H1 (cell line): Measurements from ENCODE around the gene TAF4. TPM values are rescaled to one million over a fixed set of nuclear protein-coding genes. Genes with fewer than 3 reads are reported as not detected.

Experiments
- CTCF ChIA-PET: fragments of 300-600 bp; sonication (Branson Sonifier 250); formaldehyde crosslinking; loops from one replicate; lab custom pipeline; 2021; ENCODE audit not compliant: partially characterized antibody; lab: Charles Lee
- POLR2A ChIA-PET: fragments of 300-600 bp; sonication (Branson Sonifier 250); formaldehyde crosslinking; loops from one replicate; lab custom pipeline; 2021; ENCODE audit warnings: inconsistent platforms; ENCODE audit not compliant: partially characterized antibody; lab: Charles Lee
- DNase-seq, 2 experiments: peaks; one replicate each; pipeline versions ENCODE4 v3.0.0 to v3.0.0-alpha.2; 2010 to 2022; ENCODE audit warnings: low spot score in 2 of 2, low read depth in 1 of 2, mixed read lengths in 1 of 2
- FAIRE-seq: peaks from 2 replicates; lab custom pipeline; 2011; peaks lifted over from hg19 to GRCh38; lab: Jason Lieb, UNC
- H2AFZ ChIP-seq: 2 replicates; pipeline ENCODE4 v1.8.1; 2012; ENCODE audit warnings: low read length, inconsistent platforms
- H2AK5ac ChIP-seq: 2 replicates; pipeline ENCODE4 v1.6.1; 2013; ENCODE audit warnings: low read depth, low read length
- H2BK120ac ChIP-seq: replicated peaks from 2 replicates; pipeline ENCODE3; 2013; ENCODE audit warnings: low read depth, low read length, inconsistent platforms
- H2BK12ac ChIP-seq: 2 replicates; pipeline ENCODE4 v1.6.1; 2013; ENCODE audit warnings: low read depth, low read length
- H2BK15ac ChIP-seq: 2 replicates; pipeline ENCODE4 v1.6.1; 2013; ENCODE audit warnings: low read length
- H2BK20ac ChIP-seq: 2 replicates; pipeline ENCODE4 v1.6.1; 2013; ENCODE audit warnings: low read length
- H2BK5ac ChIP-seq: 2 replicates; pipeline ENCODE4 v1.6.1; 2013; ENCODE audit warnings: low read depth, low read length
- H3K14ac ChIP-seq: 2 replicates; pipeline ENCODE4 v1.6.1; 2013; ENCODE audit warnings: inconsistent platforms; ENCODE audit not compliant: insufficient read length
- H3K18ac ChIP-seq: 2 replicates; pipeline ENCODE4 v1.6.1; 2013; ENCODE audit warnings: low read length; ENCODE audit errors: extremely low read depth
- H3K23ac ChIP-seq: 2 replicates; pipeline ENCODE4 v1.6.1; 2013; ENCODE audit warnings: inconsistent platforms; ENCODE audit not compliant: insufficient read length
- H3K23me2 ChIP-seq: 2 replicates; pipeline ENCODE4 v1.6.1; 2013; ENCODE audit warnings: low read depth, low read length
- H3K27ac ChIP-seq: 2 replicates; pipeline ENCODE4 v1.6.1; 2011; ENCODE audit warnings: low read depth, low read length, inconsistent platforms
- H3K27me3 ChIP-seq, 4 experiments: replicated peaks in 1 of 4; 1 replicate in 1 of 4; 2 replicates in 3 of 4; pipeline versions ENCODE4 v1.6.1 to v1.8.1; 2011 to 2013; ENCODE audit warnings: low read length in 3 of 4, mild to moderate bottlenecking in 3 of 4, inconsistent platforms in 2 of 4, mixed read lengths in 2 of 4, moderate library complexity in 1 of 4; ENCODE audit not compliant: control insufficient read depth in 3 of 4, insufficient read depth in 3 of 4; ENCODE audit errors: extremely low read depth in 1 of 4
- H3K36me3 ChIP-seq, 4 experiments: 2 replicates each; pipeline versions ENCODE4 v1.6.1 to v1.8.1; 2011 to 2013; ENCODE audit warnings: mild to moderate bottlenecking in 4 of 4, low read length in 3 of 4, moderate library complexity in 2 of 4, control low read depth in 1 of 4, inconsistent platforms in 1 of 4; ENCODE audit not compliant: insufficient read depth in 4 of 4, control insufficient read depth in 2 of 4
- H3K4ac ChIP-seq: replicated peaks from 2 replicates; pipeline ENCODE3; 2013; ENCODE audit warnings: low read length, low read depth, mixed read lengths, inconsistent platforms; ENCODE audit not compliant: insufficient read length
- H3K4me1 ChIP-seq, 4 experiments: replicated peaks in 1 of 4; 1 replicate in 1 of 4; 2 replicates in 3 of 4; pipeline versions ENCODE4 v1.6.1 to v1.8.1; 2011 to 2013; ENCODE audit warnings: low read length in 3 of 4, inconsistent platforms in 2 of 4, mixed read lengths in 1 of 4; ENCODE audit not compliant: insufficient read depth in 4 of 4, control insufficient read depth in 3 of 4
- H3K4me2 ChIP-seq, 2 experiments: 2 replicates each; pipeline versions ENCODE4 v1.6.1 to v1.8.1; 2011 to 2013; ENCODE audit warnings: low read depth in 2 of 2, low read length in 2 of 2, control low read depth in 1 of 2, inconsistent platforms in 1 of 2, mild to moderate bottlenecking in 1 of 2; ENCODE audit not compliant: insufficient read depth in 1 of 2
- H3K4me3 ChIP-seq, 4 experiments: fragments of 200-600, 300-600 bp in 1 of 4; sonication (generic), shearing (Covaris generic), sonication (Bioruptor Twin) in 1 of 4; 2 replicates each; pipeline versions ENCODE4 v1.5.1 to v1.8.1; 2011 to 2016; ENCODE audit warnings: low read length in 4 of 4, low read depth in 3 of 4, control low read depth in 2 of 4, inconsistent platforms in 2 of 4, mild to moderate bottlenecking in 2 of 4, mixed read lengths in 1 of 4, moderate library complexity in 1 of 4; ENCODE audit not compliant: insufficient read depth in 2 of 4; ENCODE audit errors: extremely low read depth in 1 of 4
- H3K56ac ChIP-seq: replicated peaks from 2 replicates; pipeline ENCODE3; 2013; ENCODE audit warnings: low read depth, mild to moderate bottlenecking, mixed read lengths, low read length, inconsistent platforms; ENCODE audit not compliant: insufficient read length
- H3K79me1 ChIP-seq: 2 replicates; pipeline ENCODE4 v1.6.1; 2013; ENCODE audit warnings: low read depth, low read length, control low read depth
- H3K79me2 ChIP-seq, 2 experiments: 2 replicates each; pipeline versions ENCODE4 v1.6.1 to v1.8.1; 2012 to 2013; ENCODE audit warnings: low read length in 2 of 2, mild to moderate bottlenecking in 2 of 2, inconsistent platforms in 1 of 2; ENCODE audit not compliant: insufficient read depth in 2 of 2, control insufficient read depth in 1 of 2
- H3K9ac ChIP-seq, 4 experiments: replicated peaks in 1 of 4; 1 replicate in 1 of 4; 2 replicates in 3 of 4; pipeline versions ENCODE4 v1.6.1 to v1.8.1; 2011 to 2013; ENCODE audit warnings: low read depth in 3 of 4, low read length in 3 of 4, control low read depth in 2 of 4, mild to moderate bottlenecking in 2 of 4, moderate library complexity in 2 of 4, inconsistent platforms in 1 of 4; ENCODE audit errors: extremely low read depth in 1 of 4
- H3K9me3 ChIP-seq, 2 experiments: 2 replicates each; pipeline versions ENCODE4 v1.6.1 to v1.8.1; 2012 to 2013; ENCODE audit warnings: mild to moderate bottlenecking in 2 of 2, moderate library complexity in 2 of 2, control low read depth in 1 of 2, inconsistent platforms in 1 of 2, low read depth in 1 of 2, low read length in 1 of 2, mixed read lengths in 1 of 2; ENCODE audit not compliant: insufficient read depth in 2 of 2
- H4K20me1 ChIP-seq, 2 experiments: replicated peaks in 1 of 2; 2 replicates each; pipeline versions ENCODE3 to v1.8.1; 2011 to 2013; ENCODE audit warnings: inconsistent platforms in 2 of 2, low read length in 2 of 2, mild to moderate bottlenecking in 1 of 2; ENCODE audit not compliant: insufficient read depth in 2 of 2, control insufficient read depth in 1 of 2
- H4K5ac ChIP-seq: 2 replicates; pipeline ENCODE4 v1.6.1; 2013; ENCODE audit warnings: low read length, low read depth, mixed read lengths, inconsistent platforms; ENCODE audit not compliant: insufficient read length
- H4K8ac ChIP-seq: 2 replicates; pipeline ENCODE4 v1.8.0; 2013; ENCODE audit warnings: mild to moderate bottlenecking, moderate library complexity, low read length, inconsistent platforms; ENCODE audit not compliant: insufficient read depth; ENCODE audit errors: extremely low read depth
- H4K91ac ChIP-seq: replicated peaks from 2 replicates; pipeline ENCODE3; 2013; ENCODE audit warnings: low read length, mixed read lengths, inconsistent platforms; ENCODE audit not compliant: insufficient read length
- CBX8 ChIP-seq: fragments of 300-800, 300-1000 bp; sonication (generic); IDR thresholded peaks from 2 replicates; pipeline ENCODE4 v1.7.1; 2016; ENCODE audit warnings: low read depth, low read length, borderline replicate concordance
- CEBPB ChIP-seq: IDR thresholded peaks from 2 replicates; pipeline ENCODE4 v1.6.1; 2012; ENCODE audit warnings: low read depth, low read length
- CHD1 ChIP-seq: IDR thresholded peaks from 2 replicates; pipeline ENCODE4 v1.6.1; 2012; ENCODE audit warnings: low read depth, low read length, improper control_type of control experiment
- E2F6 ChIP-seq: IDR thresholded peaks from 2 replicates; pipeline ENCODE4 v1.6.1; 2012; ENCODE audit warnings: inconsistent platforms
- EZH2 ChIP-seq: fragments of 200-600 bp; sonication (generic); IDR thresholded peaks from 2 replicates; pipeline ENCODE4 v1.7.1; 2012; ENCODE audit warnings: low read depth, mild to moderate bottlenecking, moderate library complexity, low read length, inconsistent platforms; ENCODE audit not compliant: severe bottlenecking
- HDAC6 ChIP-seq: IDR thresholded peaks from one replicate; pipeline ENCODE4 v1.7.1; 2012; ENCODE audit warnings: low read depth, mild to moderate bottlenecking, inconsistent platforms, low read length, moderate library complexity
- KDM4A ChIP-seq: IDR thresholded peaks from one replicate; pipeline ENCODE4 v1.7.1; 2012; ENCODE audit warnings: low read depth, mild to moderate bottlenecking, moderate library complexity, low read length, inconsistent platforms; ENCODE audit not compliant: severe bottlenecking
- NRF1 ChIP-seq: IDR thresholded peaks from 2 replicates; pipeline ENCODE4 v1.6.1; 2011; ENCODE audit warnings: mild to moderate bottlenecking, low read depth, low read length, improper control_type of control experiment
- PHF8 ChIP-seq: fragments of 200-600 bp; sonication (generic); conservative IDR thresholded peaks from 2 replicates; pipeline ENCODE4 v1.7.1; 2012; ENCODE audit warnings: low read depth, mild to moderate bottlenecking, inconsistent platforms, low read length, moderate library complexity
- POU5F1 ChIP-seq: IDR thresholded peaks from 2 replicates; pipeline ENCODE4 v1.6.1; 2011; ENCODE audit warnings: low read depth, mild to moderate bottlenecking, low read length, moderate library complexity
- SIN3A ChIP-seq, 2 experiments: IDR thresholded peaks in 1 of 2; conservative IDR thresholded peaks in 1 of 2; 2 replicates each; pipeline ENCODE4 v1.6.1; 2011 to 2012; ENCODE audit warnings: low read length in 2 of 2, improper control_type of control experiment in 1 of 2, low read depth in 1 of 2, mild to moderate bottlenecking in 1 of 2
- USF2 ChIP-seq: IDR thresholded peaks from 2 replicates; pipeline ENCODE4 v1.6.1; 2011; ENCODE audit warnings: low read length, improper control_type of control experiment
- WGBS, 2 experiments: shearing (Covaris generic) in 1 of 2; methylation state at CpG; one replicate each; pipeline versions ENCODE4 v1.1.6 to v1.1.7; 2013 to 2015; ENCODE audit warnings: low lambda C conversion rate in 2 of 2, mixed read lengths in 2 of 2, inconsistent platforms in 1 of 2, low coverage in 1 of 2, missing lambda C conversion rate in 1 of 2; ENCODE audit not compliant: insufficient replicate concordance in 2 of 2, insufficient coverage in 1 of 2, insufficient read length in 1 of 2; ENCODE audit errors: extremely low coverage in 1 of 2, missing lambda C conversion rate in 1 of 2; 5-methylcytosine and 5-hydroxymethylcytosine counted together
- polyA plus RNA-seq, 7 experiments: library from polyadenylated mRNA; depleted of rRNA in 3 of 7; stranded (reverse) in 5 of 7; unstranded in 2 of 7; fragments of >200 nt in 5 of 7; fragments of 200-250 nt in 2 of 7; gene quantifications; 1 replicate in 5 of 7; 2 replicates in 1 of 7; 4 replicates in 1 of 7; pipeline versions ENCODE4 v1.2.1 to v1.2.3, GENCODE V29; 2011 to 2013; ENCODE audit warnings: missing spikeins in 2 of 7, mixed read lengths in 2 of 7
- total RNA-seq: library from RNA; stranded (reverse); fragmentation: NEBNext Ultra II Directional; extraction: Animal tissue kit (Norgen Biotek cat#: 25700); gene quantifications from 2 replicates; pipeline ENCODE4 v1.2.1, GENCODE V29; 2021

The TAF4 gene
- total and polyA plus RNA-seq, 2 of the 8 experiments (the other 6 are each of a cell fraction or from before 2014, with no cell fraction given) = 16.0 to 30.1 TPM

- Histone ChIP-seq H3K4ac (no peak overlapping the region), H3K23me2 (peaks cover 8% of the 10 kb centered on the region; the same call in 1 of the 2 replicates), H3K18ac (no peak overlapping the region), H3K36me3 (peaks cover 0 to 3% (median 2%) of the 10 kb centered on the region in 4 experiments; a peak in 3 of 8 replicates), H3K4me3 (no peak overlapping the region), H3K9ac (no peak overlapping the region), H4K91ac (no peak overlapping the region), H4K20me1 (peaks cover 6 to 7% of the 10 kb centered on the region in 2 experiments), H3K14ac (no peak overlapping the region), H2AFZ (no peak overlapping the region), H2BK20ac (no peak overlapping the region), H3K9me3 (no peaks in the 10 kb centered on the region), H2BK5ac (no peak overlapping the region), H4K8ac (no peak overlapping the region), H3K23ac (no peak overlapping the region), H3K56ac (no peak overlapping the region), H2BK15ac (no peak overlapping the region), H3K4me1 (no peaks in the 10 kb centered on the region; a peak in 2 of 7 replicates), H3K4me2 (no peak overlapping the region), H2BK12ac (no peak overlapping the region), H3K27me3 (no peaks in the 10 kb centered on the region; a peak in 1 of 7 replicates), H3K79me2 (no peaks in the 10 kb centered on the region; a peak in 1 of 4 replicates), H2BK120ac (no peak overlapping the region), H4K5ac (no peak overlapping the region), H2AK5ac (no peak overlapping the region), H3K27ac (no peak overlapping the region; the same call in 1 of the 2 replicates), H3K79me1 (peaks cover 3% of the 10 kb centered on the region; the same call in 1 of the 2 replicates)
- no peak for FAIRE-seq
- ChIA-PET POLR2A (interaction anchor here (0.7 kb wide), 1 partner anchor 143 kb away, joined by 4 read pairs; no protein-coding TSS in a partner anchor), CTCF (no interaction called here)
- WGBS, 2 experiments = 91% methylated on average over 10 of the region's 12 CpGs; no CpG with 5 or more reads in 1 of the 2 experiments
- DNase-seq = no peak
- TF ChIP-seq USF2 (no peak), CEBPB (no peak), HDAC6 (no peak), NRF1 (no peak), CHD1 (no peak), CBX8 (no peak), KDM4A (no peak), EZH2 (no peak), PHF8 (no peak), SIN3A (conservative IDR thresholded peaks at IDR 0.05 in 1 of 2, IDR thresholded peaks at IDR 0.05 in 1 of 2; ENCODE audit: low read depth in 1 of 2, low read length in 2 of 2) (no peak), POU5F1 (no peak), E2F6 (no peak)
These were observed 86.6 kb downstream of the TAF4 start for GRCh38 chr20:61979090-61979489.
